WTC11 (cell line): Measurements from ENCODE around the gene HUS1. TPM values are rescaled to one million over a fixed set of nuclear protein-coding genes. Genes with fewer than 3 reads are reported as not detected.
A peak's percentile ranks its signal among the peaks of the same experiment; 100 is the strongest.

ENCODE experiments used
- ATAC-seq: fragments of 200-7000 bp; cut with Tn5 transposase; 2 replicates; pipeline ENCODE4 v1.10.0; 2021; ENCODE audit warnings: mild to moderate bottlenecking, moderate library complexity
- CTCF ChIA-PET: fragments of 300-600 bp; sonication (Branson Sonifier 250); formaldehyde crosslinking; loops from one replicate; lab custom pipeline; 2021; ENCODE audit warnings: antibody characterized with exemption; lab: Charles Lee
- POLR2A ChIA-PET: fragments of 350-600 bp; sonication (Branson Sonifier 250); formaldehyde crosslinking; loops from one replicate; lab custom pipeline; 2021; ENCODE audit warnings: antibody characterized with exemption; lab: Charles Lee
- DNase-seq: peaks from one replicate; pipeline ENCODE4 v3.0.0; 2021; ENCODE audit warnings: low spot score
- H3K27ac Mint-ChIP-seq: 2 replicates; pipeline ENCODE4 v1.8.0; 2021; ENCODE audit warnings: mixed read lengths
- H3K27me3 Mint-ChIP-seq: 2 replicates; pipeline ENCODE4 v1.8.0; 2021; ENCODE audit warnings: low read depth, mild to moderate bottlenecking, moderate library complexity, mixed read lengths
- H3K36me3 Mint-ChIP-seq: 2 replicates; pipeline ENCODE4 v1.8.0; 2021; ENCODE audit warnings: mixed read lengths
- H3K4me1 Mint-ChIP-seq: 2 replicates; pipeline ENCODE4 v1.8.0; 2022; ENCODE audit warnings: mixed read lengths
- H3K4me3 Mint-ChIP-seq: 2 replicates; pipeline ENCODE4 v1.8.0; 2021; ENCODE audit warnings: mild to moderate bottlenecking, moderate library complexity, mixed read lengths
- H3K9me3 Mint-ChIP-seq: 2 replicates; pipeline ENCODE4 v1.8.0; 2021; ENCODE audit warnings: mixed read lengths
- CBFB ChIP-seq: sonication (generic); formaldehyde crosslinking; IDR thresholded peaks from 2 replicates; pipeline ENCODE4 v1.8.1; 2022; ENCODE audit warnings: mild to moderate bottlenecking, low read depth, missing genetic modification reagents
- CREM ChIP-seq: sonication (generic); formaldehyde crosslinking; IDR thresholded peaks from 2 replicates; pipeline ENCODE4 v1.8.1; 2022; ENCODE audit warnings: mild to moderate bottlenecking, missing genetic modification reagents, moderate library complexity
- EMX1 ChIP-seq: fragments of 250-450 bp; sonication (Bioruptor Pico); IDR thresholded peaks from 2 replicates; pipeline ENCODE4 v1.8.0; 2021; ENCODE audit warnings: mild to moderate bottlenecking
- ESRRA ChIP-seq: sonication (generic); formaldehyde crosslinking; IDR thresholded peaks from 2 replicates; pipeline ENCODE4 v1.8.1; 2022; ENCODE audit warnings: mild to moderate bottlenecking, missing genetic modification reagents, borderline replicate concordance
- FOXK1 ChIP-seq: sonication (generic); formaldehyde crosslinking; IDR thresholded peaks from 2 replicates; pipeline ENCODE4 v1.8.0; 2022; ENCODE audit warnings: mild to moderate bottlenecking, moderate library complexity, missing genetic modification reagents
- NFATC4 ChIP-seq: fragments of 250-450 bp; sonication (Bioruptor Pico); IDR thresholded peaks from 2 replicates; pipeline ENCODE4 v1.9.0; 2021; ENCODE audit warnings: mild to moderate bottlenecking
- NR1H2 ChIP-seq: sonication (generic); formaldehyde crosslinking; IDR thresholded peaks from 2 replicates; pipeline ENCODE4 v1.9.0; 2021; ENCODE audit warnings: mild to moderate bottlenecking, moderate library complexity, missing genetic modification reagents
- NR3C1 ChIP-seq: sonication (generic); formaldehyde crosslinking; conservative IDR thresholded peaks from 2 replicates; pipeline ENCODE4 v1.8.1; 2023; ENCODE audit warnings: low read depth, mild to moderate bottlenecking, missing genetic modification reagents
- SMAD3 ChIP-seq: sonication (generic); formaldehyde crosslinking; IDR thresholded peaks from 2 replicates; pipeline ENCODE4 v1.8.0; 2022; ENCODE audit warnings: missing genetic modification reagents, mild to moderate bottlenecking, borderline replicate concordance
- SP1 ChIP-seq: sonication (generic); formaldehyde crosslinking; conservative IDR thresholded peaks from 2 replicates; pipeline ENCODE4 v1.8.1; 2022; ENCODE audit warnings: missing genetic modification reagents
- TCF7 ChIP-seq: sonication (generic); formaldehyde crosslinking; IDR thresholded peaks from 2 replicates; pipeline ENCODE4 v1.8.0; 2022; ENCODE audit warnings: mild to moderate bottlenecking, low read depth, missing genetic modification reagents, moderate library complexity
- TEAD1 ChIP-seq: sonication (generic); formaldehyde crosslinking; IDR thresholded peaks from 2 replicates; pipeline ENCODE4 v1.8.0; 2022; ENCODE audit warnings: mild to moderate bottlenecking, missing genetic modification reagents
- total RNA-seq: library from RNA; stranded (reverse); gene quantifications from 3 replicates; pipeline ENCODE4 v1.2.3, GENCODE V29; 2021
- TF ChIP-seq, protein P1 (sequence below): fragments of 200-600 bp; IDR thresholded peaks from 2 replicates; pipeline ENCODE4 v1.8.0; 2022; ENCODE audit warnings: antibody characterized with exemption
- TF ChIP-seq, protein P2 (sequence below): fragments of 250-450 bp; sonication (Bioruptor Pico); IDR thresholded peaks from 2 replicates; pipeline ENCODE4 v2.1.2; 2022; ENCODE audit warnings: mild to moderate bottlenecking, moderate library complexity
- TF ChIP-seq, protein P3 (sequence below): sonication (generic); formaldehyde crosslinking; IDR thresholded peaks from 2 replicates; pipeline ENCODE4 v1.8.1; 2023; ENCODE audit warnings: mild to moderate bottlenecking, missing genetic modification reagents, borderline replicate concordance

The HUS1 gene
- total RNA-seq, 1 experiment from 2014 or later, result 33.4 TPM

DNA sequence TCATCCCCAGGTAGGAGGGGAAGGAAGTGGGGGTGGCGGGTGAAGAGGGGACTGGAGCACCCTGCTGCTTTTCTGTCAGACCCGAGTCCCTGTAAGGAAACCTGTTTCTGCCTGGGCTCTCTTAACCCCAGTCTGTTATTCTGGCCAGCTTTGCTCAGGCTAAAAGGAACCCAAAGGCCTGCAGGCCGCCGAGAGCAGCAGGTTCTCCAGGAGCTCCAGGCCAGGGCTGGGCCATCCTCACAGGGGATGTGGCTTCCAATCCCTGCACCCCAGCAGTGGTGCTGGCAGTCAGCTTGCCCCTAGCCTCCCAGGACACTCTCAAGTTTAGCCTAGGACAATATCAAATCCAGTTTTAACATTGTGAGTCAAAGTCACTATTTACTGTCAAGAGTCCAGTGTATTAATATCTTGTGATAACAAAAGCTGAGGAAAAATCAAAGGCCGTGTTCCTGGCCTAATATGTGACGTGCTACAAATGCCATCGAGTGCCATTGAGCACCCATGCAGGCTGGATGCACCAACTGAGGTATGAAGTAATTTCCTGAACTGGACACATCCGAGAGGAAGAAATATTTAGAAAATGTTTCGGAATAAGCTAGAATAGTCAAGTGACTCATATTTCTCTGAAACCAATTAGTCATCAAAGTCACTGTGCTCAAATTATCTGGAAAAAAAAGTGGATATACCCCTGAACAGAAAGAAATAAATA, 38.1 kb downstream of the HUS1 start:
- CTCF ChIA-PET, result interaction anchor here (0.8 to 1.8 kb wide), 7 partner anchors 27 to 675 kb away, joined by 3 to 7 read pairs (median 4); no protein-coding TSS in a partner anchor
- Mint-ChIP-seq H3K27me3 (no peaks in the 10 kb centered on the region), H3K36me3 (no peaks in the 10 kb centered on the region), H3K27ac (no peak overlapping the region), H3K4me3 (no peak overlapping the region), H3K4me1 (peaks cover 43% of the 10 kb centered on the region), H3K9me3 (no peaks in the 10 kb centered on the region)
- no peak for TF ChIP-seq SP1 (CRISPR knock-in tag)
- TF ChIP-seq NR3C1, result no peak
- no peak for TF ChIP-seq ESRRA (CRISPR knock-in tag)
- no peak for TF ChIP-seq SMAD3 (CRISPR knock-in tag)
- no peak for TF ChIP-seq TEAD1
- TF ChIP-seq FOXK1 (CRISPR knock-in tag), result no peak
- ATAC-seq (peak; percentile 9; the same call in 1 of the 2 replicates), DNase-seq (no peak)
- POLR2A ChIA-PET, result no interaction called here

DNA sequence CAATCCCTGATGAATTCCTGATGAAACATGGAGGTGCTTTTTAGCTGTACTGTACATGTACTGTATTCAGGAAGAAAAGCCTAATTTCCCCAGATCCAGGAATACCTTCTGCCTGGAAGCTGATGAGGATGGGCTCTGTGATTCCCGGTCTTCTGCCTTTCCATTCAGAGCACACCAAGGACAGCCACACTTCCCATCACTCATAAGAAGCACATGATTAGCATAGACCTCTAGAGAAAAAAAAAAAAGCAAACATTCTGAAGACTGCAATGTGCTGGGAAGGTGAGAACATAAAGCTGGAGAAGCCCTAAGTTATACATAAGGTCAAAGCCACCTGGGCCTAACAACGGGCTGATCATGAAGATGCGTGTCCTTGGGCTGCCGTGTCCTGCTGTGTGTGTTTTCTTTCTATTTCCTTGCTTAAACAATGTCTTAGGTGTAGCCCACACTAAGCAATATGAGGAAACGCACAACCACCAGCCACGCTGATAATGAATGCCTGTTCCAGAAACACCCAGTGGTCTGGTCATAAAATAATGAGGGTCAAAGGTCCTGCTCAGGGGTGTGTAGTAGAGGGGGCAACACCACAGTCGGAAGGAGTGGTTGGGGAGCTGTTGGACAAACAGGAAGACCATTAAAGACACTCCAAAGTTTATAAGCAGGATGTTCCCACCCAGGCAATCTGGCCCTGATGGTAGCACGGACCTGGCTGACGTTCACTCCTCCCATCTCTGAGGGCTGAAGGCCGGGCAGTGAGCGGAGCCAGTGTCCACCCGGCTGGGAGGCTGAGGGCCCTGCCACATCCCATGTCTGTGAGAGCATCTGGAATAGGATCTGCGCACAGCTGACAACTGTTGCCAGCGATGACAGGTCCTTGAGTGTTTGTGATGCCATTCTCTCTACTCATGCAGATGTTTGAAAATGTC, 39.1 kb downstream of the HUS1 start:
- TF ChIP-seq NR3C1 (no peak), CBFB (CRISPR knock-in tag) (no peak), SMAD3 (CRISPR knock-in tag) (no peak), CREM (CRISPR knock-in tag) (no peak), NFATC4 (no peak), NR1H2 (CRISPR knock-in tag) (no peak), EMX1 (no peak), TCF7 (CRISPR knock-in tag) (no peak)
- TF ChIP-seq, protein P1, sequence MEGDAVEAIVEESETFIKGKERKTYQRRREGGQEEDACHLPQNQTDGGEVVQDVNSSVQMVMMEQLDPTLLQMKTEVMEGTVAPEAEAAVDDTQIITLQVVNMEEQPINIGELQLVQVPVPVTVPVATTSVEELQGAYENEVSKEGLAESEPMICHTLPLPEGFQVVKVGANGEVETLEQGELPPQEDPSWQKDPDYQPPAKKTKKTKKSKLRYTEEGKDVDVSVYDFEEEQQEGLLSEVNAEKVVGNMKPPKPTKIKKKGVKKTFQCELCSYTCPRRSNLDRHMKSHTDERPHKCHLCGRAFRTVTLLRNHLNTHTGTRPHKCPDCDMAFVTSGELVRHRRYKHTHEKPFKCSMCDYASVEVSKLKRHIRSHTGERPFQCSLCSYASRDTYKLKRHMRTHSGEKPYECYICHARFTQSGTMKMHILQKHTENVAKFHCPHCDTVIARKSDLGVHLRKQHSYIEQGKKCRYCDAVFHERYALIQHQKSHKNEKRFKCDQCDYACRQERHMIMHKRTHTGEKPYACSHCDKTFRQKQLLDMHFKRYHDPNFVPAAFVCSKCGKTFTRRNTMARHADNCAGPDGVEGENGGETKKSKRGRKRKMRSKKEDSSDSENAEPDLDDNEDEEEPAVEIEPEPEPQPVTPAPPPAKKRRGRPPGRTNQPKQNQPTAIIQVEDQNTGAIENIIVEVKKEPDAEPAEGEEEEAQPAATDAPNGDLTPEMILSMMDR, result no peak
- TF ChIP-seq, protein P2, sequence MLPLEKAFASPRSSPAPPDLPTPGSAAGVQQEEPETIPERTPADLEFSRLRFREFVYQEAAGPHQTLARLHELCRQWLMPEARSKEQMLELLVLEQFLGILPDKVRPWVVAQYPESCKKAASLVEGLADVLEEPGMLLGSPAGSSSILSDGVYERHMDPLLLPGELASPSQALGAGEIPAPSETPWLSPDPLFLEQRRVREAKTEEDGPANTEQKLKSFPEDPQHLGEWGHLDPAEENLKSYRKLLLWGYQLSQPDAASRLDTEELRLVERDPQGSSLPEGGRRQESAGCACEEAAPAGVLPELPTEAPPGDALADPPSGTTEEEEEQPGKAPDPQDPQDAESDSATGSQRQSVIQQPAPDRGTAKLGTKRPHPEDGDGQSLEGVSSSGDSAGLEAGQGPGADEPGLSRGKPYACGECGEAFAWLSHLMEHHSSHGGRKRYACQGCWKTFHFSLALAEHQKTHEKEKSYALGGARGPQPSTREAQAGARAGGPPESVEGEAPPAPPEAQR (CRISPR knock-in tag), result no peak
- TF ChIP-seq, protein P3, sequence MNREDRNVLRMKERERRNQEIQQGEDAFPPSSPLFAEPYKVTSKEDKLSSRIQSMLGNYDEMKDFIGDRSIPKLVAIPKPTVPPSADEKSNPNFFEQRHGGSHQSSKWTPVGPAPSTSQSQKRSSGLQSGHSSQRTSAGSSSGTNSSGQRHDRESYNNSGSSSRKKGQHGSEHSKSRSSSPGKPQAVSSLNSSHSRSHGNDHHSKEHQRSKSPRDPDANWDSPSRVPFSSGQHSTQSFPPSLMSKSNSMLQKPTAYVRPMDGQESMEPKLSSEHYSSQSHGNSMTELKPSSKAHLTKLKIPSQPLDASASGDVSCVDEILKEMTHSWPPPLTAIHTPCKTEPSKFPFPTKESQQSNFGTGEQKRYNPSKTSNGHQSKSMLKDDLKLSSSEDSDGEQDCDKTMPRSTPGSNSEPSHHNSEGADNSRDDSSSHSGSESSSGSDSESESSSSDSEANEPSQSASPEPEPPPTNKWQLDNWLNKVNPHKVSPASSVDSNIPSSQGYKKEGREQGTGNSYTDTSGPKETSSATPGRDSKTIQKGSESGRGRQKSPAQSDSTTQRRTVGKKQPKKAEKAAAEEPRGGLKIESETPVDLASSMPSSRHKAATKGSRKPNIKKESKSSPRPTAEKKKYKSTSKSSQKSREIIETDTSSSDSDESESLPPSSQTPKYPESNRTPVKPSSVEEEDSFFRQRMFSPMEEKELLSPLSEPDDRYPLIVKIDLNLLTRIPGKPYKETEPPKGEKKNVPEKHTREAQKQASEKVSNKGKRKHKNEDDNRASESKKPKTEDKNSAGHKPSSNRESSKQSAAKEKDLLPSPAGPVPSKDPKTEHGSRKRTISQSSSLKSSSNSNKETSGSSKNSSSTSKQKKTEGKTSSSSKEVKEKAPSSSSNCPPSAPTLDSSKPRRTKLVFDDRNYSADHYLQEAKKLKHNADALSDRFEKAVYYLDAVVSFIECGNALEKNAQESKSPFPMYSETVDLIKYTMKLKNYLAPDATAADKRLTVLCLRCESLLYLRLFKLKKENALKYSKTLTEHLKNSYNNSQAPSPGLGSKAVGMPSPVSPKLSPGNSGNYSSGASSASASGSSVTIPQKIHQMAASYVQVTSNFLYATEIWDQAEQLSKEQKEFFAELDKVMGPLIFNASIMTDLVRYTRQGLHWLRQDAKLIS (CRISPR knock-in tag), result no peak
- H3K4me3 Mint-ChIP-seq, result no peak overlapping the region
- H3K27ac Mint-ChIP-seq, result no peak overlapping the region
- DNase-seq, result no peak
- H3K27me3 Mint-ChIP-seq, result no peaks in the 10 kb centered on the region
- no peaks in the 10 kb centered on the region for H3K9me3 Mint-ChIP-seq
- no peaks in the 10 kb centered on the region for H3K36me3 Mint-ChIP-seq
- no peak for ATAC-seq
- POLR2A ChIA-PET, result no interaction called here
- CTCF ChIA-PET, result interaction anchor here (0.8 to 1.8 kb wide), 6 partner anchors 28 to 674 kb away, joined by 3 to 7 read pairs (median 4); no protein-coding TSS in a partner anchor
- H3K4me1 Mint-ChIP-seq, result peaks cover 48% of the 10 kb centered on the region
